Activated CD4-positive, alpha-beta T cell treated with anti-CD3 and anti-CD28 coated beads, Interleukin-2, amount 10 ng/mL, durations not matched to agents 7 days and 5 days (primary cell): ENCODE results near the gene WWOX. TPM values are rescaled to one million over a fixed set of nuclear protein-coding genes. Genes with fewer than 3 reads are reported as not detected.
"Not testable (repeated sequence)": the region's sequence is repeated elsewhere in the genome, so short reads cannot be mapped to it uniquely, and the experiment has no call there.

Experiments used
- CTCF ChIA-PET: fragments of 350-600 bp; sonication (Branson Sonifier 250); formaldehyde crosslinking; loops from one replicate; lab custom pipeline; 2021; ENCODE audit warnings: antibody characterized with exemption; lab: Charles Lee
- POLR2A ChIA-PET: fragments of 350-600 bp; sonication (Branson Sonifier 250); formaldehyde crosslinking; loops from one replicate; lab custom pipeline; 2021; ENCODE audit warnings: antibody characterized with exemption; lab: Charles Lee
- DNase-seq: peaks from one replicate; pipeline ENCODE4 v3.0.0-alpha.2; 2020
- H3K27ac Mint-ChIP-seq: one replicate; pipeline ENCODE4 v1.8.0; 2021; ENCODE audit warnings: mild to moderate bottlenecking, moderate library complexity, mixed read lengths
- H3K27me3 Mint-ChIP-seq: one replicate; pipeline ENCODE4 v1.8.0; 2021; ENCODE audit warnings: mixed read lengths
- H3K36me3 Mint-ChIP-seq: one replicate; pipeline ENCODE4 v1.8.0; 2021; ENCODE audit warnings: low read depth, mixed read lengths
- H3K4me1 Mint-ChIP-seq: one replicate; pipeline ENCODE4 v1.8.0; 2021; ENCODE audit warnings: mixed read lengths
- H3K4me3 Mint-ChIP-seq: one replicate; pipeline ENCODE4 v1.8.0; 2021; ENCODE audit warnings: mild to moderate bottlenecking, moderate library complexity, mixed read lengths
- H3K9me3 Mint-ChIP-seq: one replicate; pipeline ENCODE4 v1.8.0; 2021; ENCODE audit warnings: mixed read lengths
- total RNA-seq, 2 experiments: library from RNA; stranded (reverse); gene quantifications; one replicate each; pipeline ENCODE4 v1.2.3, GENCODE V29; 2021

WWOX gene
- total RNA-seq, 2 experiments from 2014 or later = 22.2 to 28.9 TPM

DNA sequence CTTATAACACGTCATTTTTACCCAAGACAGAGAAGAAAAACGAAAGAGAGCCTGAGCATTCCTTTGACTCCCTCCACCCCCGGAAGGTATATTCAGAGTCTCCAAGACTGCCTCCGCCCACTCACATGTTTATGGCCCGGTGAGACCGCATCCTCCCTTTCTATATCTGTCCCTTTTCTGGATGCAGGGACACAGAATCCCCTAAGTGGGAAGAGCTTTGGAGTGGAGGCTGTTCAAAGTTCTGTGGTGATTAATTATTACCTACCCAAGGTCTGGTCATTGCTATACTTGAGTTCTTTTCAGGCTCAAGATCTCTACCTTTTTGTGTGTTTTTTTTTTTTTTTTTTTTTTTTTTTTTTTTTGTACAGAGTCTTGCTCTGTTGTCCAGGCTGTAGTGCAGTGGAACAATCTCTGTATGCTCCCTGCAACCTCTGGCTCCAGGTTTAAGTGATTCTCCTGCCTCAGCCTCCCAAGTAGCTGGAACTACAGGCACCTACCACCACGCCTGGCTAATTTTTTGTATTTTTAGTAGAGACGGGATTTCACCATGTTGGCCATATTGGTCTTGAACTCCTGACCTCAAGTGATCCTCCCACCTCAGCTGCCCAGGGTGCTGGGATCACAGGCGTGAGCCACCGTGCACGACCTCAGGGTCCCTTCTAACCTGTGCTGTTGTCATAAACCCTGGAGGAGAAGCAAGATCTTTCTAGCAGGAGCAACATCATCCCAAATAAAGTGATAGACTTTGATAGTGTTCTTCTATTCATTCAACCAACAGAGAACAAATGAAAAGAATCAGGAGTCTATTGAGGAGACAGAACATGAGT is 407.1 kb downstream of the WWOX start:
- DNase-seq = no peak
- H3K27ac Mint-ChIP-seq = no peak overlapping the region
- H3K4me1 Mint-ChIP-seq = no peaks in the 10 kb centered on the region
- ChIA-PET POLR2A (no interaction called here), CTCF (no interaction called here)
- H3K27me3 Mint-ChIP-seq = no peaks in the 10 kb centered on the region
- no peak overlapping the region for H3K4me3 Mint-ChIP-seq
- no peaks in the 10 kb centered on the region for H3K9me3 Mint-ChIP-seq
- H3K36me3 Mint-ChIP-seq = no peaks in the 10 kb centered on the region

DNA sequence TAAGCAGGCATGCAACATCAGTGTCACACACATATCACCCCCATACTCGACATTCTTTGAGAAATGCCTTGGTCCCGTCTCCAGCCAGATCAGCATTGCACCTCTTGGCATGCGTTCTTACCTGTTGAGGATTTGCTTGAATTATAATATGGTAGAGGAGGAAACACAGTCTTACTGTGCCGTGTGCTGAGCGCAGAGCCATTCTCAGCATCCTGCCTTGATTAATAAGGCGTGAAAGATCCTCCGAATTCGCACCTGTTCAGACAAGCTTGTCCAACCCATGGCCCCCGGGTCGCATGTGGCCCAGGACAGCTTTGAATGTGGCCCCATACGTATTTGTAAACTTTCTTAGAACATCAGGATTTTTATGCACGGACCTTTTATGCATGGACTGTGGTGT is 408.1 kb downstream of the WWOX start:
- H3K27me3 Mint-ChIP-seq = no peaks in the 10 kb centered on the region
- no peak for DNase-seq
- POLR2A ChIA-PET = no interaction called here
- no peak overlapping the region for H3K4me3 Mint-ChIP-seq
- no peaks in the 10 kb centered on the region for H3K4me1 Mint-ChIP-seq
- H3K27ac Mint-ChIP-seq = no peak overlapping the region
- CTCF ChIA-PET = no interaction called here
- H3K36me3 Mint-ChIP-seq = no peaks in the 10 kb centered on the region
- no peaks in the 10 kb centered on the region for H3K9me3 Mint-ChIP-seq

DNA sequence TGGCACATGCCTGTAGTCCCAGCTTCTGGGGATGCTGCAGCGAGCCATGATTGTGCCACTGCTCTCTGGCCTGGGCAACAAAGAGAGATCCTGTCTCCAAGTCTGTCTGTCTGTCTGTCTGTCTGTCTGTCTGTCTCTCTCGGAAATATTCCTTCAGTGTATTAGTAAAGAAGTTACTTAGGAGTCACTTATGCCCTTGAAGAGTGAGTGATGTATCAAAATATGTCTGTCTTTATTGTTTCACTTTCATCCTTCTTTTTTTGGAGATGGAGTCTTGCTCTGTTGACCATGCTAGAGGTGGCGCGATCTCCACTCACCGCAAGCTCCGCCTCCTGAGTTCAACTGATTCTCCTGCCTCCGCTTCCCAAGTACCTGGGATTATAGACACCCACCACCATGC is 410.5 kb downstream of the WWOX start:
- CTCF ChIA-PET = no interaction called here
- H3K9me3 Mint-ChIP-seq = no peaks in the 10 kb centered on the region
- H3K4me1 Mint-ChIP-seq = no peaks in the 10 kb centered on the region
- no peaks in the 10 kb centered on the region for H3K36me3 Mint-ChIP-seq
- no peak overlapping the region for H3K27ac Mint-ChIP-seq
- DNase-seq = no peak
- H3K27me3 Mint-ChIP-seq = no peaks in the 10 kb centered on the region
- no peak overlapping the region for H3K4me3 Mint-ChIP-seq
- POLR2A ChIA-PET = no interaction called here

DNA sequence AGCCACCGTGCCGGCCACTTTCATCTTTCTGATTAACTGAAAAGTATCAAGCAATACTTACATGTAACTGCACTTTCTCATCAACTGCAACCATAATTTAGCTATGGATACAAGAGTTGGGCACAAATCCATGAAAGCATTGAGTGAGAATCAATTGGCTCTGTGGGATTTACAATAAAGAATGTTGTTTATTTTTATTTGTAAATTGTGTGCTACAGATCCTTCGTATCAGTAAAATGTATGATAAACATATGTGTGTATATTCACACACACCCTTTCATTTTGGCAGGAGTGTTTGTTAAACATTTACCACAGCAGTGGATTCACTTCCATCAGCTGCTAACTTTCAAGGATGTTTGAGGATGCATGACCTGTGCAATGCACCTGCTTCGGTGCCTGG is 411.0 kb downstream of the WWOX start:
- POLR2A ChIA-PET = no interaction called here
- Mint-ChIP-seq H3K4me3 (no peak overlapping the region), H3K4me1 (no peaks in the 10 kb centered on the region), H3K9me3 (no peaks in the 10 kb centered on the region), H3K27ac (no peak overlapping the region), H3K36me3 (no peaks in the 10 kb centered on the region), H3K27me3 (no peaks in the 10 kb centered on the region)
- CTCF ChIA-PET = no interaction called here
- DNase-seq = no peak

DNA sequence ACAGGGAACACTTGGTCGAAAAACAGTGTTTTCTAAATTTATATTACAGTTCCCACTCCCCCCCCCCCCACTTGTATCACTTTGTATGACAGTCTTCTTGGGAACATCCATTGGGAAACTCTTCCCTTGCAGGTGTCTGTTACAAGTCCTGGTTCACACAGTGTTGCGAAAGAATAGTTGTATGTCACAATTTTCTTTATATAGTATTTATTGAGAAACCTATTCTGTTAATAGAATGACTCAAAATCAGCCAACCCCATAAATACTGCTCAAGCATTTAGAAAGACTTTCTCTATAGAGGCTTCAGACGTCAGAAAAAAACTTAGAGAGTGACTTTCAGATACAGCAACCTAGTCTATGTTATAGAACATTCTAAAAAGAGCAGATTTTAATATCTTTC is 414.4 kb downstream of the WWOX start:
- CTCF ChIA-PET = no interaction called here
- H3K9me3 Mint-ChIP-seq = no peaks in the 10 kb centered on the region
- no peaks in the 10 kb centered on the region for H3K36me3 Mint-ChIP-seq

DNA sequence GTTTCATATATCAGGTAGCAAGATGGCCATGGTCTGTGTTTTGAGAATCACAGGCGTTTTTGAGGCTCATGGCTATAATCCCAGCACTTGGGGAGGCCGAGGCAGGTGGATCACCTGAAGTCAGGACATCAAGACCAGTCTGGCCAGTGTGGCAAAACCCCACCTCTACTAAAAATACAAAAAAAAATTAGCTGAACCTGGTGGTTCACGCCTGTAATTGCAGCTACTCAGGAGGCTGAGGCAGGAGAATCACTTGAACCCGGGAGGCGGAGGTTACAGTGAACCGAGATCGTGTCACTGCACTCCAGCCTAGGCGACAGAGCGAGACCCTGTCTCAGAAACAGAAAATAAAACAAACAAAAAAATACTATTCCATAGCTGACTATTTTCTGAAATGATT is 415.4 kb downstream of the WWOX start:
- POLR2A ChIA-PET, H3K9me3 Mint-ChIP-seq, CTCF ChIA-PET: not testable (repeated sequence)

More for the DNA sequence above, 414.4 kb downstream of the WWOX start:
- Mint-ChIP-seq H3K27me3 (no peaks in the 10 kb centered on the region), H3K27ac (no peak overlapping the region), H3K4me3 (no peak overlapping the region), H3K4me1 (no peaks in the 10 kb centered on the region)
- POLR2A ChIA-PET = no interaction called here
- DNase-seq = no peak

DNA sequence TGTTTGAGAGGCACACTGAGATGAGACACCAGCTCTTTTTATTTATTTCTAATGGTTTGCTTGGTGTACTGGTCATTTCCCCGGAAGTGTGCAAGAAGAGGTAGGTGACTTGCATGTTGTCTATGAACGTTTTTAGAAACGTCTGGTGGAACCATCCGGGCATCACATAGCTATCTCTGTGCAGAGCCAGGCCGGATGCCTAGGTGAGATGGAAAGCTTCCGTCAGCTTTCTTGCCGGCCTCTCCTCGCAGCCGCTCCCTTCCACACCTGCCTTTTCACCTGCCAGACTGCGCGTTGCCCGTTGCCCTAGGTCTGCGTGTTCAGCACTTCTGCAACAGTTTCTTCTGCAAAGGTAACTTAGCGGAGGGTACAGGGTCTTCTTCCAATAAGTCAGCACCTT is 416.0 kb downstream of the WWOX start:
- ChIA-PET POLR2A (no interaction called here), CTCF (no interaction called here)
- no peak overlapping the region for H3K27ac Mint-ChIP-seq

More for the DNA sequence above, 415.4 kb downstream of the WWOX start:
- not testable (repeated sequence) for H3K36me3 Mint-ChIP-seq, DNase-seq, H3K27me3 Mint-ChIP-seq, H3K4me1 Mint-ChIP-seq, H3K4me3 Mint-ChIP-seq, H3K27ac Mint-ChIP-seq

DNA sequence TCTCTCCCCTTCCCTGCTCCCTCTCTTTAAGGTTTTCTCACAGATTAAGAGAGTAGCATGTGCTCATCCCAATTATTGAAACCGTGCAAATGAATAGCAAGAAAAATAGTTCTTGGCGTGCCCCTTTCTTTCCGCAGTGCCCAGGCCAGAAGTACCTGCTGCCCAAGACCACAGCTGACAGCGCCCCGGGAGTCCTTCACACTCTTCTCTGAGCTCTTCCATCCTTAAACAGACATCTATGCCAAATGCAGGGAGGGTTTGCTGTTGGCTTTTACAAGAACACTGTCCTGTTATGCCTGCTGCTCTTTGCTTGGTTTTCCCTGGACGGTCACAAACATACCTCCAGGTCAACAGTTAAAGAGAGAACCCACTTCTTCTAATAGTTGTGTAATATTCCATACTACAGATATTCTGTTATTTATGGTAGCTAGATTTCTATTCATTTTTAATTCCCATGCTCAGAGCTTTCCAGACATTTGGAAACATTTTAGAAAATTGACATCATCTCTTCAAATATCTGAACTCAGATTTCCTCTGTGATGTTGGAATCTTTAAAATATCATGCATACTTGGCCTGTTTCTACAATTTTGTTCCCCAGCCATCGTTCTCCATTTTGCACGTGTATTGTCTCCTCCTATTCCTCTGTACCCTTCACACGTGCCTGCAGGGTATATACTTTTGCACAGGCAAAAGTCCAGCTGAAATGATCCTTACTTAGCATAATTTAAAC is 416.7 kb downstream of the WWOX start:
- Mint-ChIP-seq H3K9me3 (no peaks in the 10 kb centered on the region), H3K4me1 (no peaks in the 10 kb centered on the region), H3K4me3 (no peak overlapping the region), H3K27me3 (no peaks in the 10 kb centered on the region), H3K36me3 (no peaks in the 10 kb centered on the region), H3K27ac (no peak overlapping the region)
- POLR2A ChIA-PET = no interaction called here
- CTCF ChIA-PET = no interaction called here
- no peak for DNase-seq

More for the DNA sequence above, 416.0 kb downstream of the WWOX start:
- Mint-ChIP-seq H3K27me3 (no peaks in the 10 kb centered on the region), H3K4me1 (no peaks in the 10 kb centered on the region), H3K36me3 (no peaks in the 10 kb centered on the region), H3K9me3 (no peaks in the 10 kb centered on the region), H3K4me3 (no peak overlapping the region)
- no peak for DNase-seq

DNA sequence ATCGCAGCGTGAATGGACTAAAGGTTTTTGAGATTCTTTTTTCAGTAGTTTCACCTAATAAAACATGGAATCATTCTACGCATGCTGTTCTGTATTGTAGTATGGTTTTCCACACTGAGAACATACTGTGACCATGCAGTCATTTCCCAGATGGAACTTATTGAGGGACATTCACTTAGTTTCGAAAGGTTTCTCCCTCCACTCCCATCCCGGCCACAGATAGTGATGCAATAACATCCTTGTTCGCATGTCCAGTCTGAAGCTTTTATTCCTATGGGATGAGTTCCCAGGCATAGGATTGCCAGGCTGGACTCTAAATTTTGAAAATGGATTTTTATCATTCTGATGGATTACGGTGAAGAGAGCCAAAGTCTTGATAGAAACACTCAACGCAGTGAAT is 420.4 kb downstream of the WWOX start:
- H3K9me3 Mint-ChIP-seq = no peaks in the 10 kb centered on the region
- H3K27ac Mint-ChIP-seq = no peak overlapping the region
- no peak for DNase-seq
- H3K36me3 Mint-ChIP-seq = no peaks in the 10 kb centered on the region
- H3K4me1 Mint-ChIP-seq = no peaks in the 10 kb centered on the region
- no peaks in the 10 kb centered on the region for H3K27me3 Mint-ChIP-seq
- no peak overlapping the region for H3K4me3 Mint-ChIP-seq
- ChIA-PET POLR2A (no interaction called here), CTCF (no interaction called here)

DNA sequence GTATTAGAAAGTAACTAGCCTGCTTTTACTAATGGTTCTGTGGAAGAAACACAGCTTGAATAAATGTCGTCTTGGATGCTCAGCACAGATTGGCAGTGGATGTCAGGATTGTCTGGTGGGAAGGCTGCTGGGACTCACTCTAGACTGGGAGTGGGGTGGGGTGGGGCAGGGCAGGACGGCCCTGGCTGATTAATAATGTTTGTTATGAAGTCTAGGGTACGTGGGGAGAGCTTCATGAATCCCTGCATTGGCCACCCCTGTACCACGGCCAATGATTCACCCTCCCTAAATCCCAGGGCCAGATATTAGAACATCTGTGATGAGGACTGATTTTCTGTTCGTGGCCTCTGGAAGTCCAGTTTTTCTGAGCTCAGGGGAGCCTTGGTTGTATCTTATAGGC is 421.0 kb downstream of the WWOX start:
- Mint-ChIP-seq H3K36me3 (no peaks in the 10 kb centered on the region), H3K27ac (no peak overlapping the region), H3K9me3 (no peaks in the 10 kb centered on the region), H3K4me3 (no peak overlapping the region), H3K27me3 (no peaks in the 10 kb centered on the region), H3K4me1 (no peaks in the 10 kb centered on the region)
- no peak for DNase-seq
- POLR2A ChIA-PET = no interaction called here
- CTCF ChIA-PET = no interaction called here

DNA sequence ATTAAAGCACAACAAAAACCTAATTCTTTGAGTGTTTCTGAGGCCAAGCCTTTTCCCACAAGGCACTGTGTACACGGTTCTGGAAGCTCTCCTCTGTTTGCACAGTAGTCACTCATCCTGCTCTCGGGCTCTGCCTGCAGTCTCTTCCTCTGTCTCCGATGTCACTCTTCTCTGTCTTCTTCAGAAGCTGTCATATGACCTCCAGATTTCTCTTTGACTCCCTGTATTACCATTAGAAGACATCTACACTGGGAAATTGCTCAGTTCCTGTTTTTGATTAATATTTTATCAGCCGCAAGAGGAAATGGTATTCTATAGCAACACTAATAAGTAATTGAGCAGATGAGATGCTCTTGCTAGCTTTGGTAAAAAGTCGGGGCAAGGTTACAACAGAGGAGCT is 422.9 kb downstream of the WWOX start:
- Mint-ChIP-seq H3K9me3 (no peaks in the 10 kb centered on the region), H3K36me3 (no peaks in the 10 kb centered on the region), H3K4me3 (no peak overlapping the region), H3K4me1 (no peaks in the 10 kb centered on the region), H3K27me3 (no peaks in the 10 kb centered on the region), H3K27ac (no peak overlapping the region)
- ChIA-PET CTCF (no interaction called here), POLR2A (no interaction called here)
- DNase-seq = no peak

DNA sequence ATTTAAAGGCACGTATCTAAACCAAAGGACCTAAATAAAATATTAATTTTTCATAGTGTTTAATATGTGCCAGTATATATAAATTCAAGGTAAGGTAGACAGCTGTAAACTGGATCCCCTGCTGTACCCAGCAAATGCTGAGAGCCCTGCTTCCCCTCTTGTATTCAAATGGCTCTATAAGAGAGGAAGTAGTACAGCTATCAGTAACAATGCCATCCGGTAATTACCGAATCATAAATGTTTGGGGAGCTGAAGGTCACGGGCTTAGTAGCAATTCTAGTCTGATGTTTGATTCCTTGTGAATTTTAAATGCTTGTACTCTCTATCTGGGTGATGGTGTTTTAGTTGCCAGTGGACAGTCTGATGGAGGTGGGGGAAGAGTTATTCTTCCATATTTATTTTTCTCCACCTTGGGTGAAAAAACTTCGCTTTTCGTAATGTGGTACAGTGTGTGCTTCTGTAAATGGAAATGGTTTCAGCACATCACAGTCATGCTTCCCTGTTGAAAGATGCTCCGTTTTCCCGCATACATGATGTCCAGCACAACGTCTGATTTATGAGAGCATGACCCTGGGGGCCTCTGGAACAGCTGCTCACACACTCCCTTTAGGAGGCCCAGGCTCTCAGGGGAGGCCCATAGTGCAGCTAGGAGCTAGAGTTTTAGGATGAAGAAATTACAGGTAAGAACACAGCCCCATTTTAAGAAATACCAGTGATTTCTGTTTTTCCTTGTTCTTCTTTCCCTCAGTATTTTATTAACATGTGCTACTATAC is 423.9 kb downstream of the WWOX start:
- H3K9me3 Mint-ChIP-seq = no peaks in the 10 kb centered on the region
- H3K36me3 Mint-ChIP-seq = no peaks in the 10 kb centered on the region
- no peak for DNase-seq
- no peak overlapping the region for H3K4me3 Mint-ChIP-seq
- H3K27ac Mint-ChIP-seq = no peak overlapping the region
- H3K27me3 Mint-ChIP-seq = no peaks in the 10 kb centered on the region
- ChIA-PET CTCF (no interaction called here), POLR2A (interaction anchor here (0.6 kb wide), 1 partner anchor 698 kb away, joined by 4 read pairs; no protein-coding TSS in a partner anchor)
- no peaks in the 10 kb centered on the region for H3K4me1 Mint-ChIP-seq

DNA sequence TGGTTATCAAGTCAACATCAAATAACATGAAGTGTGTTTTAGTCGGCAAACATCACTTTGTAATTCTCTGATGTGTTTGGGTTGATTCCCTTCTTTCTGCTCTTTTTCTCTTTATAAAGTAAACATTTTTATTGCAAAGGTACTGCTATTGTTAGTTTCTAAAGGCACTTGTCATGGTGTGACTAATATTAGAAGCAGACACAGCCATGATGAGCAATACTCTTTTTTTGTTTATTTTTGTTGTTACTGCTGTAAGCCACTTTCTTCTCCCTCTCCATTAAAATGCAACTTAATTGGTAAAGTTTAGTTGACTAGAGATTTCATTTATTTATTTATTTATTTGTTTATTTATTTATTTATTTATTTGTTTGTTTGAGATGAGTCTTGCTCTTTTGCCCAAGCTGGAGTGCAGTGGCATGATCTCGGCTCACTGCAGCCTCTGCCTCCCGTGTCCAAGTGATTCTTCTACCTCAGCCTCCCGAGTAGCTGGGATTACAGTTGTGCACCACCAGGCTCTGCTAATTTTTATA is 424.7 kb downstream of the WWOX start:
- no peak overlapping the region for H3K4me3 Mint-ChIP-seq
- no peak overlapping the region for H3K27ac Mint-ChIP-seq
- POLR2A ChIA-PET = no interaction called here
- CTCF ChIA-PET = no interaction called here
- no peaks in the 10 kb centered on the region for H3K27me3 Mint-ChIP-seq
- DNase-seq = no peak
- H3K36me3 Mint-ChIP-seq = no peaks in the 10 kb centered on the region
- H3K4me1 Mint-ChIP-seq = no peaks in the 10 kb centered on the region
- H3K9me3 Mint-ChIP-seq = no peaks in the 10 kb centered on the region
